ENCODE results near the gene OBSCN. TPM values are rescaled to one million over a fixed set of nuclear protein-coding genes. Genes with fewer than 3 reads are reported as not detected.

OBSCN gene
- total RNA-seq, 1 experiment from 2014 or later: 14.3 TPM

DNA sequence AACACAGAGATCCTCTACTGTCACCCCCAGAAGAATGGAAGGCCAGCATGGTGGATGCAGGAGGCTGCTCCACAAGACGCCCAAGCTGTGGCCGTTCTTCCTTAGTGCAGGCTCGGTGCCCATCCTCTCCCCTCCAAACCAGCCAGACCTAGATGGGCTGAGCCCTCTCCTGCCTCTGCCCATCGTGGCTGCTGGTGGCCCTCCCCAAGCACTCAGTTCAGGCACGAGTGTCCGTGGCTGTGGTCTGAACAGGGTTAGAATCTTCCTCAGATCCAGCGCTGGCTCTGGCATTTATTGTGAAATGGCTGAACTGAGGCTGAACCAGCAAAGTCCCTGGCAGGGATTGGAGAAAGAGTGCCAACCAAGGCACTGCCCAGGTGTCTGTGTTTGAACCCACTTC, 139.3 kb downstream of the OBSCN start:
- no peak for DNase-seq (ENCODE audit: extremely low read depth, low read depth)

DNA sequence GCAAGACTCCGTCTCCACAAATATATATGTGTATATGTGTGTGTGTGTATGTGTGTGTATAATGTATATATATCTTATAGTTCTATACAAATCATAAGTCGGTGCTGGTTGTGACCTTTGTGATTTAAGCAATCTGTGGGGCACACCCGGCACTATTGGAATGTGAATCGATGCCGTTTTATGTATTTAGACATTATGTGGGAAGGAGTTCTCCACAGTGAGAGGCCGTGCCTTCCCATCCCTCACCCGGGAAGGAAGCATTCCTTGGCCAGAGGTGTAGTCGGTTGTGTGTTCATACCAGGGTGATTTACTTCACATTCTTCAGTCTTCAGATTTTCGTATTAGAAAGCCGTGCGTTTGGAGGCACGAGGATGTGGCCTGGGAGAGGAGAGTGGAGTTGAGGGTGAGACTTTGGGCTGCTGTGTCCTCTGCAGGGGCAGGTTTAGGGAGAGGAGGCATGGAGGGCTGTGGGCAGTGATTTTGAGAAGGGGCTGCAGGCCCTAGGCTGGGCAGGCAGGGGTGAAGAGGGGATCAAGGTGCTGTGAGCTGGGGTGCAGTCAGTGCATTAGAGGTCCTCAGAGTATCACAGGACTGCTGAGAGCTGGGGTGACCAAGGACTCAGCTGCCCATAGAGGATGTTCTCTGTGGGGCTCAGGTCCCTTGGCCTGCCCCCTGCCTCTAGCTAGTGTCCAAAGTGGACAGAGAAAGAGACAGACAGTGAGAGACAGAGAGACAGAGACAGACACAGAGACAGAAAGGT, 141.0 kb downstream of the OBSCN start:
- no peak for DNase-seq (ENCODE audit: extremely low read depth, low read depth)

DNA sequence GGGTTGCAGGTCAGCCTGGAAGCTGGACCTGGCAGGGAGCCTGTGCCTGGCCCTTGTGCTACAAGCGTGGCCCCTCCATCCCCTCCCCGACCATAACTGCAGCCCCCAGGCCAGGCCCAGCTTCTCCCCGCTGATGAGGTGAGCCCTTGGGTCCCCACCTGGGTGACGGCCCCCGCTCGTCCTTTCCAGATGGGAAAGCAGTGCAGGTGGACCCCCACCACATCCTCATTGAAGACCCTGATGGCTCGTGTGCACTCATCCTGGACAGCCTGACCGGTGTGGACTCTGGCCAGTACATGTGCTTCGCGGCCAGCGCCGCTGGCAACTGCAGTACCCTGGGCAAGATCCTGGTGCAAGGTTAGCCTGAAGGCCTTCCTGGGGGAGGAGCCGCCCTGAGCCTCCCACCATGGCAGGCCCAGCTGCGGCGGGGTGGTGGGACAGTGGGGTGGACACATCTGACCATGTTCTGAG, 141.9 kb downstream of the OBSCN start:
- DNase-seq (ENCODE audit: extremely low read depth, low read depth): no peak

DNA sequence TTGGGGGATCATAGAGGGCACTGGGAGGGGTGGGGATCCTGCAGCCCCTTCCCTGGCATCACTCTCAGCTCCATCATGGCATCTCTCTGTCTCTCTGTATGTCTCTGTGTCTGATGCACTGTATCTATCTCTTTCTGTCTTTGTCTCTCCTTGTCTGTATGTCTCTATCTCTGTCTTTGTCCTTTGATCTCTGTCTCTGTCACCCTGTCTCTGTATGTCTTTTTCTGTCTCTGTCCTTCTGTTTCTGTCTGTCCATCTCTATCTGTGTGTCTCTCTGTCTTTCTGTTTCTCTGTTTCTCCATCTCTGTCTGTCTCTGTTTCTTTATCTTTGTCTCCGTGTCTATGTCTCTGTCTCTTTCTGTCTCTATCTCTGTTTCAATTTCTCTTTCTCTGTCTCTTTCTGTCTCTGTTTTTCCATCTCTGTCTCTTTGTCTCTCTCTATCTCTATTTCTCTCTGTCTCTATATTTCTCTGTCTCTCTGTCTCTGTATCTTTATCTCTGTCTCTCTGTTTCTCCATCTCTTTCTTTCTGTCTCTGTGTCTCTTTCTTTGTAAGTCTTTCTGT, 142.4 kb downstream of the OBSCN start:
- DNase-seq (ENCODE audit: extremely low read depth, low read depth): no peak

DNA sequence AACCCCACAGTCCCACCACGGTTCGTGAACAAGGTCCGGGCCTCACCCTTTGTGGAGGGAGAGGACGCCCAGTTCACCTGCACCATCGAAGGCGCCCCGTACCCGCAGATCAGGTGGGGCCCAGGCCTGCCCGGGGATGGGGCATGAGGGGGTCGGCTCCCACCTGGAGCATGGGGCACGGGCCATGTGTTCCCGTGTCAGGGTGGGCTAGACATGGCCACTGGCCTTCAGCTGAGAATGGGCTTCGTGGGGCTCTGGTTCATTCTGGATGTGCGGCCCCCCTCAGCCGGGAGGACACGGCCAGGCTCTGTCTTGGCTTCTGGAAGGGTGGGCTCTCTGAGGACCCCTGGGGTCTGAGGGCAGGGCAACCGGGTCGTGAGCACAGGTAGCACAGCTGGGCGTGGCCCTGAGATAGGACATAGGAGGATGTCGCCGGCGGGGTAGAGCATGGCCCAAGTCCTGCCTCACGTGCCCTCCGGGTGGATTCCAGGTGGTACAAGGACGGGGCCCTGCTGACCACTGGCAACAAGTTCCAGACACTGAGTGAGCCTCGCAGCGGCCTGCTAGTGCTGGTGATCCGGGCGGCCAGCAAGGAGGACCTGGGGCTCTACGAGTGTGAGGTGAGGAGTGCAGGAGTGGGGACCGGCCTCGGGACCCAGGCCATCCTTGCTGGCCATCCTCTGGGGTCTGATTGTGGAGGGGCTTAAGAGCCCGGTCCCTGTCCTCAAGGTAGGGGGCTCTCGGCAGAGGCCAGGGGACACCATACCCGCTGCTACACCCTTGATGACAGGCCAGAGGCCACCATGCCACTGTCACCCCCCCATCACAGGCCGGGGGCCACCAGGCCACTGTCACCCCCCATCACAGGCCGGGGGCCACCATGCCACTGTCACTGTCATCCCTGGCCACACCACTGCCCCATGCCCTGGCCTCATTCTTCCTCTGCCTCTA, 143.3 kb downstream of the OBSCN start:
- DNase-seq (ENCODE audit: extremely low read depth, low read depth): no peak

DNA sequence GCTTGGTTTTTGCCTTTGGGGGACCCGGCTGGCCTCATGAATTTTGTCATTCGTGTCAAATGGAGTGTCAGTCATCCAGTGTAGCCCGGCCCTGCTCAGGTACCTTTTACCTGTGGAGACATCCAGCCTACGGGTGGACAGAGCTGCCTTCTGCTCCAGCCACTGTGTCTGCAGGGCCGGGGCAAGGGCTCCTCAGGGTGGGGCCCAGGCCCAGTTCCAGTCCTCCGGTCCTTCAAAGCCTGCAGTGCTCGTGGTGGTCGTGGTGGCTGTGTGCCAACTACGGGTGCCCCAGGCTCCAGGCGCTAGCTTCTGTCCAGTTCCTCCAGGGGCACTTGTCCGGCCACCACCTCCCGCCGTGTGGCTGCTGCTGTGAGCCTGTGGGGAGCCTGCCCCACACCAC, 144.0 kb downstream of the OBSCN start:
- no peak for DNase-seq (ENCODE audit: extremely low read depth, low read depth)

DNA sequence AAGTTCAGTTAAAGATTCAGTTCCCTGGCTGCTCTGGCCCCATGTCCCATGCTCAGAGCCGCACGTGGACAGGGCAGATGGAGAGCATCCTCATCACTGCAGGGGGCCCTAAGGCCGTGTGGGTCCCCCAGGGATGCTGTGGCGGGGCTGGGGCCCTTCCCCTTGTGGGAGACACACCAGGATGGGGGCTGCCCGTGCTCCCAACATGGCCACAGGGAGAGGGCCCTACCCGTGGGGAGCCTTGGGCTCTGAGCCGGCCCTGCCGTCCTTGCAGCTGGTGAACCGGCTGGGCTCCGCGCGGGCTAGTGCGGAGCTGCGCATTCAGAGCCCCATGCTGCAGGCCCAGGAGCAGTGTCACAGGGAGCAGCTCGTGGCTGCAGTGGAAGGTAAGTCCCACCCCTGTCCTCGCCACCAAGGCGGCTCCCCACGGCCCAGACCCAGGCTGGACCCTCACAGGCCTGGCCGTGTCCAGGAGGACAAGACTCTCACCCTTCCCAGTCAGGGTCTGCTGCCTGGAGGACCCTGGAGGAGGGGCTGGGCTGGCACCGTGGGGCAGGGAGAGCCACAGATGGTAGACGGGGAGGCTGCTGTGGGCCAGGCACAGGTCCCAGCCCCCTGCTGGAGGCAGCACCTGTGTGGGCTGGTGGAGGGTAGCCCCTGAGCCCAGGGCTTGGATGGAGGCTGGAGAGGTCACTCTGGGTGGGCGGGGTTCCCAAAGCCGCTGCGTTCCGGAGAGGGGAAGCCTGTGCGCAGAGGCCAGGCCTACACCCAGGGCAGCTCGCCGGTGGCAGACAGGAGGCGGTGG, 145.0 kb downstream of the OBSCN start:
- DNase-seq (ENCODE audit: extremely low read depth, low read depth): no peak

DNA sequence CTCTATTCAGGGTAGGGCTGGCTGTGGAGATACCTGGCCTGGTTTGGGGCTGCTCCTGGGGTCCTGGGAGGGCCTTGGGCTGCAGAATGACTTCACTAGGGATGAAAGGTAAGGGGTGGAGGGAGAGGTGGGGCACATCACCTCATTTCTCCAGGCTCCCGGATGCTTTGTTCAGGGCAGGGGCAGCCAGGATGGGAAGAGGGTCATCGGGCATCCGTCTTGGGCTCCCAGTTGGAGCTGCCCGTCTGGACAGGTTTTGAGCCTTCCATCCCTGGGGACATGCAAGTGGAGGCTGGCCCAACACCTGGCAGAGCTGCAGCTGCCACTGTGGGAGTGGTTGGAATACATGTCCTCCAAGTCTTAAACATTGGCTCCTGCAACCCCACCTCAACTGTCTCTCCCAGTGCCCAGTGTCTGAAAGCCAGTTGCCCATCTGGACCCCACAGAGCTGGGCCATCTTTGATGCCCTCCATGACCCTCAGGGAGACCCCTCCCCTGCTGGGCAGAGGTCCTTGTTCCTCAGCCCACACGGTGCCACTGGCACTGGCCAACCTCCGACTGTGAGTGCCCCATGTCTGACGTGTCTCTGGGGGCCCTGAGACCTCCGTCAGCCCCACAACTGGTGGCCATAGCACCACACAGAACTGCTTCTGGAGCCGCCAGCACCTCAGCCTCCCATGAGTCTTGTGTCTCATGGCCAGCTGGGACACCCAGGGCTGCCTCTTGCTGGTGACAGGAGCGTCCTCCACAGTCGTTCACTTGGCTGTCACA, 145.9 kb downstream of the OBSCN start:
- DNase-seq (ENCODE audit: extremely low read depth, low read depth): no peak

DNA sequence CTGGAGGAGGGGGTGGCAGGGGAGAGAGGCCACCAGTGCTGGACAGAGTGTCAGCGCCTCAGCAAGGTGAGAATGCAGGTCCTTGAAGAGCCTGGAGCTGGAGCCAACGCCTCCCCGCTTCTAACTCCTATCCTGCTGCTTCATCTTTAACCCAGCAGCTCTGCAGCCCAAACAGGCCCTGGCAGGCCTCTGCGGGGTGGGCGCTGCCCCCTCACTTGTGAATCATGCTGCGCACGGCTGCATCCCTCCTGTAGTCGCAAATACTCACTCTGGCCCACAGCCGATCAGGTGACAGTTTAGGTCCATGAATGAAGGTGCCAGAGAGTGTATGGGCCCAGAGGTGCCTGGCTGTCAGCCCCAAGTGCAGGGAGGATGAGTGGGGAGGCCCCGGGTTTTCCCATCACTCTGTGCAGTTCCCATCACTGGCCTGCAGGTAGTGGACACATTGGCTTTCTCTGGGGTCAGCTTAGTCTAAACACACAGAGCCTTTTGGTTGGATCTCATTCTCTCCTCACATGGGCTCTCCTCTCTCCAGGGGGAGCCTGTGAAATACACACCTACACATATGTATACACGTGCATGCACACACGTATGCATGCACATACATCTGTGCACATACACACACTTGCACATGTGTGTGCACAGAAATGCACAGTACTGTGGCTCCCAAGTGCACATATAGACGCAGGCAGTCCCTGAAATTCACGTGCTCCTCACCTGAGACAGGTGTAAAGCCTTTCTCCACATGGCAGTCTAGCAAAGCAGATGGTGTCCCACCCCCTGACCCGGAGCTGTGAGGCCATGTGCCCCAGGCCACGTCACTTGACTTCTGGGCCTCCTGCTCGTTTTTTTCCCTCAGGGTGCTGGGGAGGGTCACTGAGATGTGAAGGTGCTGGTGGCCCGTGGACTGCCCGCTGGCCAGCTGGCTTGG, 146.8 kb downstream of the OBSCN start:
- DNase-seq (ENCODE audit: extremely low read depth, low read depth): no peak

DNA sequence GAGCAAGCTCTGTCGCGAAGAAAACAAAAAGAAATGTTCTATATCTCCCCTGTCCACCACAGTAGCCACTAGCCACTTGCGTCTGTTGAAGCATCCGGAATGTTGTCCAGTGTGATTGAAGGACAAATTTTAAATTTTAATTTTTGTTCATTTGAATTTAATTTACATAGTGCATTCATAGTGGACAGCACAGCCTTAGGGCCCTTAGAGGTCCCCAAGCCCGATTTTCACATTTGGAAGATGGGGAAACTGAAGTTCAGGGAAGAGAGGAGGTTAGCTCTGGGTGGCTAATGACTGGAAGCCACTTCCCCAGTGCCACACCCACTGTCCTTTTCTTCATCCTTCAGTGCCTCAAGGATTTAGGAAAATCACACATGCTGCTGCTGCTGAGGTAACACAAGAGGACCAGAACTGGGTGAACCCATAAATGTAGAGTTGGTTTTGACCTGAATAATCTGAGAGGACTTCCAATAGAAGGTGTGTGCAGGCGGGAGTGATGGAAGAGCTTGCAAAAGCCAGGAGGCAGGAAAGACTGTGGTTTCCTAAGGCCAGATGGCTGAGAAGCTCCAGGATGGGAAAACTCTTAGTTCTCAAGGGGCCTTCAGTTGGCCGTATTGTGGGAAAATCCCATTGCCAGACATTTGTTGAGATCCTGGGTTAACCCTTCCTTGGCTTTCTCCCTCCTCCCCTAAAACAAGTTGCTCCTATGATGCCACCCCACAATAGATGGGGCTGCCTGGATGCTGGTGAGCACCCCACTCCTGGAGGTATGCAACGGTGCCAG, 149.2 kb downstream of the OBSCN start:
- no peak for DNase-seq (ENCODE audit: extremely low read depth, low read depth)

DNA sequence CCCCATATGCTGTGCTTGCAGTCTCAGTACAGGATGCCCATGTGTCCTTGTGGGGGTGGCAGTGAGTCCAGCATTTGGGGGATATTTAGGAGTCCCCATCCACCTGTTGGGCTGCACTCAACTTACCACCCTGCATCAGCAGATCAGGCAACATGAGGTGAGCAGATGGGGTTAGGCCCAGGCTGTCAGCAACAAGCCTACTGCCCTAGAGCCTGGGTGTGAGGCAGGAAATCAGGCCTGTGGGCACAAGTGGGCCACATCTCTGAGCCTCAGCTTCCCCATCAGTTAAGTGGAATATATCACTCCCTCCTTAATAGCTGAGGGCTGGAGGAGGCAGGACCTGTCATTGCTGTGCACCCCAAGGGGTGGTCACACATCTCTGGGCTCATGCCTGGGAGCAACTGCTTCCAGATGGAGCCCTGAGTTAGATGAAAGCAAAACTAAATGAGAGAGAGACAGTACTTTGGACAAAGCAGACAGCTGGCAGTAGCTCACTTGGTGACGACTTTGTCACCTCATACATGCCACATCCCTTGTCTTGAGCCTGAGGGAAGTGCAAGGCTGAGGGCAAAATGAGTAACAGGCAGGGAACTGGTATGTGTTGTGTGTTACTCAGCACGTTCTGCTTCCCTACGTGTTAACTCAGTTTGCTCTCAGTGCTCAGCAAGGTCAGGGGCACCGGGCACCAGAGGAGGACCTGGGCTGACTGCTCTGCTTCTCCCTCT, 150.4 kb downstream of the OBSCN start:
- no peak for DNase-seq (ENCODE audit: extremely low read depth, low read depth)

DNA sequence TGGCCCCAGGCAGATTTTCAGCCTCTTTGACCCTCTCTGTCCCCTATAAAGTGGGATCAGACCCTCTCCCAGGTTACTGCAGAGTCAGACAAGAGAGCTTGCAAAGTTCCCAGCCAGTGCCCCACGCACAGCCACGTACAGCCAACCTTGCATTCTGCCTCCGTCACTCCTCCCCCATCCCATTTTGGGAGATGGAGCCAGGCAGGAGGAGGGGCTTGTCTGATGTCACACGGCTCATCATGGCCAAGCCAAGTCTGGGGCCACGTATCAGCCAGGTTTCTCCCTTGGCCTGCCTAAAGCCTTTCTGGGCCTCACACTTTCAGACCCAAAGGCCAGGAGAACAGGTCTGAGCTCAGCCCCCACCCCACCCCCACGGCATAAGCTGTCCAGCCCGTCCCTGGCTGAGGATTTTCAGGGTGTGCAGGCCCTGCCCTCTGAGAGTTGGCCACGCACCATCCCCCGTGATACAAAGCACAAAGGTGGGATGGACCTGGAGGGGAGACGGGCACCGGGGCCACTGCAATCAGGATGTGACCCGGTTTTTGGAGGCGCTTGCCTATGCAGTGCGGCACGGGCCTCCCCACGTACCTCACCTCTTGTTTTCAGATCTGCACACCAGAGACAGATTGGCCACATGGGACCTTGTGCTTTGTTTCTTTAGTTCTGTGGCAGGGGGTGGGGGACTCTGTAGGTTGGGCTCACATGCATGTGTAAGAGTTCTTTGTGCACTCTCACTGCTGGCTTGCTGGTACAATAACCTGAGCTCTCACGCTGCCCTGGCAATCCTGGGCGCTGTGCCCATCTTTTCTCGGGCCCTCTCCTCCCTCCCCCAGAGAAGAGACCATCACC, 151.1 kb downstream of the OBSCN start:
- DNase-seq (ENCODE audit: extremely low read depth, low read depth): no peak

DNA sequence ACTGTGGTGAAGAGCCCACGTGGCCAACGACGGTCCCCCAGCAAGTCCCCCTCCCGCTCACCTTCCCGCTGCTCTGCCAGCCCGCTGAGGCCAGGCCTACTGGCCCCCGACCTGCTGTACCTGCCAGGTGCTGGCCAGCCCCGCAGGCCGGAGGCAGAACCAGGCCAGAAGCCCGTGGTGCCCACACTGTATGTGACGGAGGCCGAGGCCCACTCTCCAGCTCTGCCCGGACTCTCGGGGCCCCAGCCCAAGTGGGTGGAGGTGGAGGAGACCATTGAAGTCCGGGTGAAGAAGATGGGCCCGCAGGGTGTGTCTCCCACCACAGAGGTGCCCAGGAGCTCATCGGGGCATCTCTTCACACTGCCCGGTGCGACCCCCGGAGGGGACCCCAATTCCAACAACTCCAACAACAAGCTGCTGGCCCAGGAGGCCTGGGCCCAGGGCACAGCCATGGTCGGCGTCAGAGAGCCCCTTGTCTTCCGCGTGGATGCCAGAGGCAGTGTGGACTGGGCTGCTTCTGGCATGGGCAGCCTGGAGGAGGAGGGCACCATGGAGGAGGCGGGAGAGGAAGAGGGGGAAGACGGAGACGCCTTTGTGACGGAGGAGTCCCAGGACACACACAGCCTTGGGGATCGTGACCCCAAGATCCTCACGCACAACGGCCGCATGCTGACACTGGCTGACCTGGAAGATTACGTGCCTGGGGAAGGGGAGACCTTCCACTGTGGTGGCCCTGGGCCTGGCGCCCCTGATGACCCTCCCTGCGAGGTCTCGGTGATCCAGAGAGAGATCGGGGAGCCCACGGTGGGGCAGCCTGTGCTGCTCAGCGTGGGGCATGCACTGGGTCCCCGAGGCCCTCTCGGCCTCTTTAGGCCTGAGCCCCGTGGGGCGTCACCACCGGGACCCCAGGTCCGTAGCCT, 152.0 kb downstream of the OBSCN start:
- no peak for DNase-seq (ENCODE audit: extremely low read depth, low read depth)

DNA sequence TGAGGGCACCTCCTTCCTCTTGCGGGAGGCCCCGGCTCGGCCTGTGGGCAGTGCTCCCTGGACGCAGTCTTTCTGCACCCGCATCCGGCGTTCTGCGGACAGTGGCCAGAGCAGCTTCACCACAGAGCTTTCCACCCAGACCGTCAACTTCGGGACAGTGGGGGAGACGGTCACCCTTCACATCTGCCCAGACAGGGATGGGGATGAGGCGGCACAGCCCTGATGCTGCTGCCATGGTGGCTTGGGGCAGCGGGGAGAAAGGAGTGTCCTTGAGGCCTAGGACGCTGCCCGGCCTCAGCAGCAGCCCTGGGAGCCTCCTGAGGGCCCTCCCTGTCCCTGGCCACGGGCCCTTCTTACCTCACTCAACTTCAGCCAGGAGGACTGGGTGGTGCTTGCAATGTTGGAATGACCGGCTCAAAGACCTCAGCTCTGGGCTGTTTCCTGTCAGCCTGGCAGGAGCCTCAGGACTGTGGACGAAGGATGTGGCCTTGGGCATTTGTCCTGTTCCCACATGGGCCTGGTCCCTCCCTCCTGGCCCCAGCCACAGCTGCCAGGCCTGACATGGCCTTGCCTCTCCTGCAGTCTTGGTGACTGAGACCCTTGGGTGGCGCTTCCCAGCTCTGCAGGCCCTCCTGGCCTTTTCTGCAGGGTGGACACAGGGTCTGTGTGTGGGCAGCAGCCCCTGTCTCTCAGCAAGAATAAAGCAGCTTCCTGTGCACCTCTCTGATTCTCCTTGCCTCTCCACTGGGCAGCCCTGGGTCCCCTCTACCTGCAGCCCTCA, 152.9 kb downstream of the OBSCN start:
- DNase-seq (ENCODE audit: extremely low read depth, low read depth): no peak
